Caco-2 (cell line): ENCODE data around the gene GMIP. TPM values are rescaled to one million over a fixed set of nuclear protein-coding genes. Genes with fewer than 3 reads are reported as not detected.

Experiments
- BruUV-seq: library from RNA; stranded (reverse); fragments of 400-500 nt; replicated peaks from 2 replicates; lab custom pipeline; 2021; lab: Mats Ljungman, UMichigan
- CTCF ChIA-PET: fragments of 300-600 bp; sonication (Branson Sonifier 250); formaldehyde crosslinking; loops from one replicate; lab custom pipeline; 2022; ENCODE audit warnings: antibody characterized with exemption; lab: Charles Lee
- POLR2A ChIA-PET: fragments of 300-600 bp; sonication (Branson Sonifier 250); formaldehyde crosslinking; loops from one replicate; lab custom pipeline; 2022; ENCODE audit warnings: antibody characterized with exemption; lab: Charles Lee
- DNase-seq, 2 experiments: peaks; one replicate each; pipeline versions ENCODE4 v3.0.0 to v3.0.0-alpha.2; 2020 to 2022
- H3K27me3 ChIP-seq: replicated peaks from 2 replicates; pipeline ENCODE4 v1.6.0; 2011; ENCODE audit warnings: low read length; ENCODE audit not compliant: control insufficient read depth, insufficient read depth
- H3K36me3 ChIP-seq: 2 replicates; pipeline ENCODE4 v1.5.1; 2011; ENCODE audit warnings: low read length; ENCODE audit not compliant: control insufficient read depth, insufficient read depth
- H3K4me1 ChIP-seq: fragments of 250-450 bp; sonication (Bioruptor Pico); 2 replicates; pipeline ENCODE4 v1.5.1; 2020; ENCODE audit warnings: mild to moderate bottlenecking
- H3K4me3 ChIP-seq: 2 replicates; pipeline ENCODE4 v1.5.1; 2011; ENCODE audit warnings: low read depth, mild to moderate bottlenecking, control low read depth, low read length
- H3K9me3 ChIP-seq: fragments of 250-450 bp; sonication (Bioruptor Pico); 2 replicates; pipeline ENCODE4 v1.5.1; 2020; ENCODE audit warnings: mild to moderate bottlenecking, moderate library complexity
- H3K27ac Mint-ChIP-seq: one replicate; pipeline ENCODE4 v1.8.0; 2022; ENCODE audit warnings: mixed read lengths; ENCODE audit not compliant: unreplicated experiment
- H3K27me3 Mint-ChIP-seq: one replicate; pipeline ENCODE4 v1.8.0; 2022; ENCODE audit warnings: mixed read lengths; ENCODE audit not compliant: insufficient read depth, unreplicated experiment
- H3K36me3 Mint-ChIP-seq: one replicate; pipeline ENCODE4 v1.8.0; 2022; ENCODE audit warnings: mild to moderate bottlenecking, mixed read lengths; ENCODE audit not compliant: insufficient read depth, unreplicated experiment
- H3K4me1 Mint-ChIP-seq: one replicate; pipeline ENCODE4 v1.8.0; 2022; ENCODE audit warnings: low read depth, mixed read lengths; ENCODE audit not compliant: unreplicated experiment
- H3K4me3 Mint-ChIP-seq: one replicate; pipeline ENCODE4 v1.8.0; 2022; ENCODE audit warnings: mild to moderate bottlenecking, moderate library complexity, mixed read lengths; ENCODE audit not compliant: unreplicated experiment
- H3K9me3 Mint-ChIP-seq: one replicate; pipeline ENCODE4 v1.8.0; 2022; ENCODE audit warnings: mixed read lengths; ENCODE audit not compliant: unreplicated experiment
- intact Hi-C: fragments of 100-400 bp; cut with micrococcal nuclease; formaldehyde crosslinking; loops from one replicate; pipeline ENCODE4 v1.10.0; 2022; ENCODE audit not compliant: unreplicated experiment
- total RNA-seq: library from RNA; stranded (reverse); gene quantifications from 2 replicates; pipeline ENCODE4 v1.2.3, GENCODE V29; 2022
- TF ChIP-seq, protein P1 (sequence below), 2 experiments: fragments of 200-600 bp in 1 of 2; IDR thresholded peaks; 1 replicate in 1 of 2; 2 replicates in 1 of 2; pipeline versions ENCODE4 v1.5.1 to v1.8.0; 2011 to 2022; ENCODE audit warnings: antibody characterized with exemption in 1 of 2, control low read depth in 1 of 2, inconsistent platforms in 1 of 2, low read depth in 1 of 2, low read length in 1 of 2, mild to moderate bottlenecking in 1 of 2, moderate library complexity in 1 of 2; ENCODE audit not compliant: insufficient read depth in 1 of 2, severe bottlenecking in 1 of 2, unreplicated experiment in 1 of 2

Gene GMIP
- total RNA-seq, 1 experiment from 2014 or later, result 8.6 TPM

- DNase-seq, result no peak
These were observed 10.8 kb downstream of the GMIP start for GRCh38 chr19:19632661-19633060.

DNA sequence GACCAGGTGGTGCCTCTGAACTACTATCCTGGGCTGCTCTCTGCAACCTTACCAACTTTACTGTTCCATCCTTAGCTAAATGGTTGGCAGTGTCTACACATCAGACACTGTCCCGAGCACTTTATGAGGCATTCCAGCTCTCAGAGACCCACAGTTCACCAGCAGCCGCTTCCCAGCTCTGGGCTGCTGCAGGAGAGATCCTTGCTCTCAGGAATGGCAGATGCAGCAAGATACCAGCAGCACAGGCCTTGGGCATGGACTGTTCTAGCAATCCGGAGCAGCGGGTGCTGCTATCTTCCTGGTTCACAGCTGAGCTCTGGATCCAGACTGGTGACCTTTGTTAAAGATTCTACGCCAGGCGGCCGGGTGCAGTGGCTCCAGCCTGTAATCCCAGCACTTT, 12.1 kb downstream of the GMIP start:
- Histone ChIP-seq H3K36me3 (no peaks in the 10 kb centered on the region; the same call in 1 of the 2 replicates), H3K9me3 (no peaks in the 10 kb centered on the region)
- CTCF ChIA-PET, result no interaction called here

More at GRCh38 chr19:19632661-19633060, 10.8 kb downstream of the GMIP start:
- Histone ChIP-seq H3K4me3 (no peak overlapping the region), H3K27me3 (no peaks in the 10 kb centered on the region), H3K9me3 (no peaks in the 10 kb centered on the region), H3K36me3 (no peaks in the 10 kb centered on the region; the same call in 1 of the 2 replicates), H3K4me1 (no peaks in the 10 kb centered on the region)
- BruUV-seq, result no TSS peak
- ChIA-PET CTCF (interaction anchor here (0.7 kb wide), 1 partner anchor 189 kb away, joined by 5 read pairs; no protein-coding TSS in a partner anchor), POLR2A (no interaction called here)
- intact Hi-C loops, result no loop called here
- peaks cover 1% of the 10 kb centered on the region for H3K4me1 Mint-ChIP-seq
- H3K9me3 Mint-ChIP-seq, result no peaks in the 10 kb centered on the region
- peak overlapping the region; percentile 11 for H3K27ac Mint-ChIP-seq
- H3K4me3 Mint-ChIP-seq, result no peak overlapping the region
- no peaks in the 10 kb centered on the region for H3K27me3 Mint-ChIP-seq
- TF ChIP-seq, protein P1, sequence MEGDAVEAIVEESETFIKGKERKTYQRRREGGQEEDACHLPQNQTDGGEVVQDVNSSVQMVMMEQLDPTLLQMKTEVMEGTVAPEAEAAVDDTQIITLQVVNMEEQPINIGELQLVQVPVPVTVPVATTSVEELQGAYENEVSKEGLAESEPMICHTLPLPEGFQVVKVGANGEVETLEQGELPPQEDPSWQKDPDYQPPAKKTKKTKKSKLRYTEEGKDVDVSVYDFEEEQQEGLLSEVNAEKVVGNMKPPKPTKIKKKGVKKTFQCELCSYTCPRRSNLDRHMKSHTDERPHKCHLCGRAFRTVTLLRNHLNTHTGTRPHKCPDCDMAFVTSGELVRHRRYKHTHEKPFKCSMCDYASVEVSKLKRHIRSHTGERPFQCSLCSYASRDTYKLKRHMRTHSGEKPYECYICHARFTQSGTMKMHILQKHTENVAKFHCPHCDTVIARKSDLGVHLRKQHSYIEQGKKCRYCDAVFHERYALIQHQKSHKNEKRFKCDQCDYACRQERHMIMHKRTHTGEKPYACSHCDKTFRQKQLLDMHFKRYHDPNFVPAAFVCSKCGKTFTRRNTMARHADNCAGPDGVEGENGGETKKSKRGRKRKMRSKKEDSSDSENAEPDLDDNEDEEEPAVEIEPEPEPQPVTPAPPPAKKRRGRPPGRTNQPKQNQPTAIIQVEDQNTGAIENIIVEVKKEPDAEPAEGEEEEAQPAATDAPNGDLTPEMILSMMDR (IDR thresholded peaks at IDR 0.05; ENCODE audit: insufficient read depth in 1 of 2, low read depth in 1 of 2, low read length in 1 of 2, severe bottlenecking in 1 of 2, unreplicated experiment in 1 of 2), result no peak
- peaks cover 34% of the 10 kb centered on the region for H3K36me3 Mint-ChIP-seq

GRCh38 chr19:19630426-19630825, 13.0 kb downstream of the GMIP start:
- Histone ChIP-seq H3K9me3 (no peaks in the 10 kb centered on the region), H3K4me1 (no peaks in the 10 kb centered on the region), H3K27me3 (no peaks in the 10 kb centered on the region), H3K36me3 (no peaks in the 10 kb centered on the region; the same call in 1 of the 2 replicates), H3K4me3 (no peak overlapping the region)
- no peak for DNase-seq
- Mint-ChIP-seq H3K27me3 (no peaks in the 10 kb centered on the region), H3K4me1 (peaks cover 19% of the 10 kb centered on the region), H3K4me3 (no peak overlapping the region), H3K27ac (peak overlapping the region; percentile 63), H3K36me3 (peaks cover 48% of the 10 kb centered on the region), H3K9me3 (no peaks in the 10 kb centered on the region)
- ChIA-PET POLR2A (no interaction called here), CTCF (no interaction called here)
- intact Hi-C loops, result no loop called here
- TF ChIP-seq, protein P1 (IDR thresholded peaks at IDR 0.05; ENCODE audit: insufficient read depth in 1 of 2, low read depth in 1 of 2, low read length in 1 of 2, severe bottlenecking in 1 of 2, unreplicated experiment in 1 of 2), result no peak
- BruUV-seq, result no TSS peak

More for the DNA sequence above, 12.1 kb downstream of the GMIP start:
- no peak overlapping the region for H3K27ac Mint-ChIP-seq
- H3K27me3 Mint-ChIP-seq, result no peaks in the 10 kb centered on the region
- H3K4me3 Mint-ChIP-seq, result no peak overlapping the region
- BruUV-seq, result no TSS peak
- Histone ChIP-seq H3K4me3 (no peak overlapping the region), H3K27me3 (no peaks in the 10 kb centered on the region), H3K4me1 (no peaks in the 10 kb centered on the region)
- H3K9me3 Mint-ChIP-seq, result no peaks in the 10 kb centered on the region
- POLR2A ChIA-PET, result no interaction called here
- TF ChIP-seq, protein P1 (IDR thresholded peaks at IDR 0.05; ENCODE audit: insufficient read depth in 1 of 2, low read depth in 1 of 2, low read length in 1 of 2, severe bottlenecking in 1 of 2, unreplicated experiment in 1 of 2), result no peak
- intact Hi-C loops, result no loop called here
- H3K36me3 Mint-ChIP-seq, result peaks cover 43% of the 10 kb centered on the region
- H3K4me1 Mint-ChIP-seq, result peaks cover 15% of the 10 kb centered on the region
- DNase-seq, result no peak
